Transverse colon (tissue), 4 donors: Measurements from ENCODE around the gene IER3. TPM values are rescaled to one million over a fixed set of nuclear protein-coding genes. Genes with fewer than 3 reads are reported as not detected.
A peak's percentile ranks its signal among the peaks of the same experiment; 100 is the strongest.

Experiments used
- DNase-seq: peaks from one replicate; pipeline ENCODE4 v3.0.0-alpha.2; 2019
- H3K27ac ChIP-seq, 4 donors: fragments of 200-600 bp; sonication (generic); 2 replicates each; pipeline ENCODE4 v1.5.1; 2016 to 2018; ENCODE audit warnings: inconsistent platforms in 4 of 4
- H3K27me3 ChIP-seq: fragments of 200-600 bp; sonication (generic); 2 replicates; pipeline ENCODE4 v1.5.1; 2017; ENCODE audit warnings: inconsistent platforms
- H3K36me3 ChIP-seq, 4 donors: fragments of 200-600 bp; sonication (generic); 2 replicates each; pipeline ENCODE4 v1.5.1; 2017 to 2019; ENCODE audit warnings: inconsistent platforms in 4 of 4
- H3K4me1 ChIP-seq, 4 donors: fragments of 200-600 bp; sonication (generic); 2 replicates each; pipeline ENCODE4 v1.5.1; 2017 to 2020; ENCODE audit warnings: inconsistent platforms in 4 of 4
- H3K4me3 ChIP-seq, 4 donors: fragments of 200-600 bp; sonication (generic); 1 replicate in 1 of 4; 2 replicates in 3 of 4; pipeline versions ENCODE4 v1.5.1 to v1.6.1; 2017 to 2019; ENCODE audit warnings: inconsistent platforms in 4 of 4
- H3K9me3 ChIP-seq, 2 donors: fragments of 200-600 bp; sonication (generic); 2 replicates each; pipeline ENCODE4 v1.5.1; 2017 to 2019; ENCODE audit warnings: inconsistent platforms in 2 of 2
- EP300 ChIP-seq: sonication (generic); formaldehyde crosslinking; IDR thresholded peaks from one replicate; pipeline ENCODE4 v1.6.1; 2017; ENCODE audit warnings: antibody characterized with exemption, low read depth
- POLR2A ChIP-seq: fragments of 450-650 bp; IDR thresholded peaks from one replicate; pipeline ENCODE4 v1.6.1; 2016; ENCODE audit warnings: antibody characterized with exemption, mild to moderate bottlenecking, moderate library complexity
- POLR2AphosphoS5 ChIP-seq, 3 donors: sonication (generic); formaldehyde crosslinking; IDR thresholded peaks; one replicate each; pipeline ENCODE4 v1.6.1; 2016; ENCODE audit warnings: antibody characterized with exemption in 3 of 3
- WGBS, 2 donors: methylation state at CpG; one replicate each; pipeline ENCODE4 v1.1.5; 2018; ENCODE audit warnings: low coverage in 1 of 2; 5-methylcytosine and 5-hydroxymethylcytosine counted together
- in situ Hi-C, 4 donors: fragments of 200-750 bp; cut with MboI; loops; one replicate each; pipeline versions ENCODE4 v1.15.0 to v1.15.1; 2017; ENCODE audit warnings: low sequenced_read_pairs in 3 of 4, low pct_ligation_motif_present in 1 of 4, low pct_unique_long_range_greater_than_20kb in 1 of 4
- intact Hi-C: fragments of 100-400 bp; cut with DNase I; formaldehyde crosslinking; loops from one replicate; pipeline ENCODE4 v1.15.1; 2023; ENCODE audit warnings: low total_unique reads
- total RNA-seq, 4 donors: library from RNA; depleted of rRNA; stranded (reverse); fragments of >200 nt; gene quantifications; one replicate each; pipeline ENCODE4 v1.1.0, GENCODE V29; 2016
- TF ChIP-seq, protein P1 (sequence below), 5 experiments: fragments of 200-600 bp in 3 of 5; fragments of 450-650 bp in 2 of 5; sonication (generic) in 3 of 5; IDR thresholded peaks; 1 replicate in 2 of 5; 2 replicates in 3 of 5; pipeline ENCODE4 v1.5.1; 2016 to 2017; ENCODE audit warnings: antibody characterized with exemption in 5 of 5, inconsistent platforms in 3 of 5, mild to moderate bottlenecking in 2 of 5, moderate library complexity in 1 of 5

Gene IER3
- total RNA-seq, 4 donors from 2014 or later: 21.1 to 100 (median 84.6) TPM

DNA sequence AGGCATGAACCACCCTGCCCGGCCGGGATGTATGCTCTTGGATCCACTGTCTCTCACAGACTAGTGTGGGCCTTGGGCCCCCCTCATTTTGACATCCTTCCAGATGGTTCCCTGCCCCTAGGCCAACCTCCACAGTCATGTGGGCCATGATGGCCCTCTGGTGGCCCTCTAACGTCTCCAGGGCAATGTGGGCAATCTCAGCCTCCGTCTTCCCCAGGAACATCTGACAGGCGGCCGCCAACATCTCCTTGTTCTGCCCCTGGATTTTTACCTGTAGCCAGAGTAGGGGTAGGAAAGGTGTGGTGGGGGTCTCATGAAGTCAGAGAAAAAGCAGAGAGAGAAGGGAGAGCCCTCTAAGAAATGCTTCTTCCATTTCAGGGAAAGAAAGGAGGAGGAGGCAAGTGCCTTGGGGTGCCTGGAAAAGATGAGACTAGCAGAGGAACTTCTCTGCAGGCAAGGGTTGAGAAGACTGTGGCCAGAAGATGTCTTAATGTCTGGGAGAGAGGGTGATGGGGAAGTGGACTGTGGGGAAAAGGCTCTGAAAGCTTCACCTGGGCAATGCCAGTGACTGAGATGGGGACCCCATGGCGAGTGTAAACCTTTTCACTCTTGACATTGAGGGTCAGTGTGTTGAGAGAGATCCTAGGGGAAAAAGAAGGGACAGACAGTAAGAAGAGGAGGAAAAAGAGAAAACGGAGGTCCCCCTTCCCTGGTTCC lies 3.1 kb downstream of the IER3 start:
- TF ChIP-seq POLR2A (no peak), POLR2AphosphoS5 (IDR thresholded peaks at IDR 0.05) (peak in 1 of 3 donors; percentile 2)
- TF ChIP-seq, protein P1, sequence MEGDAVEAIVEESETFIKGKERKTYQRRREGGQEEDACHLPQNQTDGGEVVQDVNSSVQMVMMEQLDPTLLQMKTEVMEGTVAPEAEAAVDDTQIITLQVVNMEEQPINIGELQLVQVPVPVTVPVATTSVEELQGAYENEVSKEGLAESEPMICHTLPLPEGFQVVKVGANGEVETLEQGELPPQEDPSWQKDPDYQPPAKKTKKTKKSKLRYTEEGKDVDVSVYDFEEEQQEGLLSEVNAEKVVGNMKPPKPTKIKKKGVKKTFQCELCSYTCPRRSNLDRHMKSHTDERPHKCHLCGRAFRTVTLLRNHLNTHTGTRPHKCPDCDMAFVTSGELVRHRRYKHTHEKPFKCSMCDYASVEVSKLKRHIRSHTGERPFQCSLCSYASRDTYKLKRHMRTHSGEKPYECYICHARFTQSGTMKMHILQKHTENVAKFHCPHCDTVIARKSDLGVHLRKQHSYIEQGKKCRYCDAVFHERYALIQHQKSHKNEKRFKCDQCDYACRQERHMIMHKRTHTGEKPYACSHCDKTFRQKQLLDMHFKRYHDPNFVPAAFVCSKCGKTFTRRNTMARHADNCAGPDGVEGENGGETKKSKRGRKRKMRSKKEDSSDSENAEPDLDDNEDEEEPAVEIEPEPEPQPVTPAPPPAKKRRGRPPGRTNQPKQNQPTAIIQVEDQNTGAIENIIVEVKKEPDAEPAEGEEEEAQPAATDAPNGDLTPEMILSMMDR (IDR thresholded peaks at IDR 0.05): no peak
- Histone ChIP-seq H3K4me1 (peaks cover 26 to 69% (median 38%) of the 10 kb centered on the region in 4 donors), H3K4me3 (peak overlapping the region in 3 of 4 donors; percentile 75 to 87 (median 81))

DNA sequence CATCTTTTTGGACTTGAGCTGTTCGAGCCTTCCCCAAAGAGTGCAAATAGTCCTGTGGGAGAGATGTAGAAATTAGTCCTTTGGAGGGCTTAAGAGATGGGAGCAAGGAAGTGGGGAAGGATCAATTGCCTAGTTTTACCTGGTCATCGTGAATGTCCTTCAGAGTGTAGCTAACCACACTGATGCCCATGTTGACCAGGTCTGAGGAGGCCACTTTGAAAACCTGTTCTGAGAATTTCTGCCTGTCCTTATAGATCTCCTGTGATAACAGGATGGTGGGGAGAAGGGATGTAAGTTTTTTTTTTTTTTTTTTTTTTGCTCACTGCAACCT lies 3.8 kb downstream of the IER3 start:
- no peaks in the 10 kb centered on the region for H3K9me3 ChIP-seq
- H3K4me1 ChIP-seq: peaks cover 26 to 72% (median 38%) of the 10 kb centered on the region in 4 donors
- WGBS, 2 donors: 86 to 100% methylated on average over 1 to 2 of the region's 2 CpGs
- intact Hi-C loops (loop anchor here (5.0 kb wide), 2 partner anchors 87 to 137 kb away; no protein-coding TSS in a partner anchor), in situ Hi-C loops (loop anchor here in 2 of 4 donors (10.0 to 25.0 kb wide), 2 partner anchors 84 to 147 kb away; partner anchors contain the start of gene DDR1 (in 2 of the 2))
- DNase-seq: no peak
- TF ChIP-seq POLR2AphosphoS5 (IDR thresholded peaks at IDR 0.05): no peak
- TF ChIP-seq, protein P1 (IDR thresholded peaks at IDR 0.05): no peak
- no peak for TF ChIP-seq EP300
- no peak for TF ChIP-seq POLR2A
- H3K36me3 ChIP-seq: peaks cover 0 to 33% (median 11%) of the 10 kb centered on the region in 4 donors
- no peak overlapping the region for H3K4me3 ChIP-seq
- H3K27ac ChIP-seq: peak overlapping the region in 3 of 4 donors; percentile 1 to 98 (median 11)
- no peaks in the 10 kb centered on the region for H3K27me3 ChIP-seq

More for the DNA sequence above, 3.1 kb downstream of the IER3 start:
- no peak for DNase-seq
- no peaks in the 10 kb centered on the region for H3K27me3 ChIP-seq
- peaks cover 0 to 26% (median 7%) of the 10 kb centered on the region in 4 donors for H3K36me3 ChIP-seq
- intact Hi-C loops (loop anchor here (5.0 kb wide), 2 partner anchors 86 to 136 kb away; no protein-coding TSS in a partner anchor), in situ Hi-C loops (loop anchor here in 2 of 4 donors (10.0 to 25.0 kb wide), 2 partner anchors 84 to 146 kb away; partner anchors contain the start of gene DDR1 (in 2 of the 2))
- 44 to 78% methylated on average over 1 to 8 of the region's 8 CpGs for WGBS, 2 donors
- no peaks in the 10 kb centered on the region for H3K9me3 ChIP-seq
- peak overlapping the region; percentile 96 to 98 (median 98) for H3K27ac ChIP-seq

DNA sequence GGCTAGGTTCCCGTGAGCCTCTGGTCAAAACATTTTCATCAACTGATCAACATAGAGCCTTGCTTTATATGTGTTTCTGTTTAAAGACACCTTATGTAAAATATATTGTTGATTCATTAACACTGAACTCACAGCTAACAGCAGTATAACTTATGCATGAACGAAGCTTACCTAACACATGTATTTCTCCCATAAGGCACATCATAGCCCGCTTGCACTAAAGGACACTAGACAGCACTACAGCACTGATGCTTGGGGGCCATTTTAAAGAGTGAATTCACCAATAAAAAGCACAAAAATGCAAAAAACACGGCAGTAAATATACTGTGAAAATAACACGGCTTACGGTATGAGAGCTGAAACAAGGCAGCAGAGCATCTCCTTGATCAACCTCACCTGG lies 5.8 kb downstream of the IER3 start:
- Histone ChIP-seq H3K36me3 (peaks cover 0 to 44% (median 18%) of the 10 kb centered on the region in 4 donors), H3K4me1 (peaks cover 22 to 65% (median 30%) of the 10 kb centered on the region in 4 donors), H3K9me3 (no peaks in the 10 kb centered on the region), H3K4me3 (no peak overlapping the region), H3K27me3 (no peaks in the 10 kb centered on the region), H3K27ac (peak overlapping the region in 2 of 4 donors; percentile 69 to 77)
- in situ Hi-C loops: loop anchor here in 3 of 4 donors (10.0 to 25.0 kb wide), 2 partner anchors 86 to 149 kb away; partner anchors contain the start of gene DDR1 (in 2 of the 3)
- intact Hi-C loops: no loop called here
- DNase-seq: no peak
- TF ChIP-seq, protein P1 (IDR thresholded peaks at IDR 0.05): no peak
- TF ChIP-seq EP300 (no peak), POLR2AphosphoS5 (IDR thresholded peaks at IDR 0.05) (no peak), POLR2A (no peak)
- WGBS, 2 donors: 82 to 85% methylated on average over 6 of the region's 6 CpGs

DNA sequence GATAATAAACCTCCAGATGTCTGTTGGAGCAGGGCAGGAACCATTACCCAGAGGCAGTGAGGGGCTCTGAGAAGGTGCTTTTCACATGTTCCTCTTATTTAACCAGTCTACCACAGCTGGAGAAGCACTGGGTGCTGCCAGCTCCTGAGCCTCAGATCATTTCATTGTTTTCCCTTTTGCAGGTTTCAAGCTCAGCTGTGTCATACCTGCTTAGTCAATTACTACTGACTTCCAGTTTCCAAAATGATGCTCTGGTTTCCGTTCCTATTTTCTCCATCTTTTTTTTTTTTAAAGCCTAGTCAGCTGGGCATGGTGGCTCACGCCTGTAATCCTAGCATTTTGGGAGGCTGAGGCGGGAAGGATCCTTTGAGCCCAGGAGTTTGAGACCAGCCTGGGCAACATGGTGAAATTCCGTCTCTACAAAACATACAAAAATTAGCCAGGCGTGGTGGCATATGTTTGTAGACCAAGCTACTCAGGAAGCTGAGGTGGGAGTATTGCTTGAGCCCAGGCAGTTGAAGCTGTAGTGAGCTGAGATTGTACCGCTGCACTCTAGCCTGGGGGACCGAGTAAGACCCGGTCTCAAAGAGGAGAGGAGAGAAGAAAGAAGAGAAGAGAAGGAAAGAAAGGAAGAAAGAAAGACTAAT lies 8.6 kb downstream of the IER3 start:
- Histone ChIP-seq H3K4me3 (no peak overlapping the region), H3K27ac (no peak overlapping the region), H3K9me3 (no peaks in the 10 kb centered on the region), H3K36me3 (peaks cover 0 to 62% (median 22%) of the 10 kb centered on the region in 4 donors), H3K4me1 (peaks cover 17 to 65% (median 22%) of the 10 kb centered on the region in 4 donors), H3K27me3 (no peaks in the 10 kb centered on the region)
- TF ChIP-seq POLR2A (no peak), EP300 (no peak), POLR2AphosphoS5 (IDR thresholded peaks at IDR 0.05) (no peak)
- TF ChIP-seq, protein P1 (IDR thresholded peaks at IDR 0.05): no peak
- DNase-seq: no peak
- intact Hi-C loops (no loop called here), in situ Hi-C loops (loop anchor here in 3 of 4 donors (10.0 to 25.0 kb wide), 2 partner anchors 89 to 152 kb away; partner anchors contain the start of gene DDR1 (in 2 of the 3))
- 73 to 78% methylated on average over 4 to 8 of the region's 8 CpGs for WGBS, 2 donors
